SK-N-MC (cell line): Measurements from ENCODE around the gene PROSER3.

Experiments used
- EZH2 ChIP-seq: fragments of 200-600 bp; sonication (generic); IDR thresholded peaks from one replicate; pipeline ENCODE4 v1.6.1; 2017; ENCODE audit warnings: antibody characterized with exemption
- POLR2AphosphoS5 ChIP-seq: IDR thresholded peaks from 2 replicates; pipeline ENCODE4 v1.6.1; 2012; ENCODE audit warnings: mild to moderate bottlenecking, low read depth, low read length, borderline replicate concordance

DNA sequence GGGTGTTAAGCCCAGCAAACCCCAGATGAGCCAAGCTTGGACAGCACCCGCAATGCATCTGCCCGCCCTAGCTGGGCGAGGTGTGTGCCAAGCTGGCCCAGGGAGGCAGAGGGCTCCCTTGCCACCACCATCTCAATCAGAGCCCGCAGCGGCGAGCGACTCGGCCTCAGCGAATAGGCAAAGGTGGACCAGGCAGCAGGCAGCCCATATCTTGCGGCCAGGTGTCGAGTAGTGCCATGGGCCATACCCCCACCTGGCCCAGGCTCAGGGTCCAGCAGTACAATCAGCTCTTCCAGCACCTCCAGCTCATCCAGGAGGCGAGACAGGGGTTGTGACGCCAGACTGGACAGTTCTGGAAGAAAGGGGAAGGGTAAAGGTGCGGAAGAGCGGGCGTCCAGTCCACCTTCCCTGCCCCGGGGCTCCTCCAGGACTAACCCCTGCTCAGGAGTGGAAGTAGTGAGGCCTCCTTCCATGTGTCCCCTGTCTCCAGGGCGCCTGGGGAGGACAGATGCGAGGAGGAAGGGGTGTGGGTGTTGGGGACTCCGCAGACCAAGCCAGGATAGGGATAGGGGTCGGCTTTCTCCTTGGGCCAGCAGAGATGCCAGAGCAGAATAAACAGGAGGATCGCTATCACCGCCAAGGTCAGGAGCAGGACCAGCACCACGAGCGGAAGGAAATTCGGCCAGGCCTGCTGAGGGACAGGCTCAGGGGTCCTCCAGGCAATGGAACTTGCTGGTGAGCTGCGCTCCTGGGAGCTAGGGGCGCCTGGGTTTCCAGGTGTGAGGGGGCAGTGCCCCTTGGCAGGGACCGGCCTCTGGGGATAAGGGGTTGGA is 18.5 kb upstream of the PROSER3 start:
- TF ChIP-seq EZH2, result no peak
- peak; percentile 15; the same call in 1 of the 2 replicates for TF ChIP-seq POLR2AphosphoS5
